ENCODE measurements around the gene SLC7A6.

Gene SLC7A6

DNA sequence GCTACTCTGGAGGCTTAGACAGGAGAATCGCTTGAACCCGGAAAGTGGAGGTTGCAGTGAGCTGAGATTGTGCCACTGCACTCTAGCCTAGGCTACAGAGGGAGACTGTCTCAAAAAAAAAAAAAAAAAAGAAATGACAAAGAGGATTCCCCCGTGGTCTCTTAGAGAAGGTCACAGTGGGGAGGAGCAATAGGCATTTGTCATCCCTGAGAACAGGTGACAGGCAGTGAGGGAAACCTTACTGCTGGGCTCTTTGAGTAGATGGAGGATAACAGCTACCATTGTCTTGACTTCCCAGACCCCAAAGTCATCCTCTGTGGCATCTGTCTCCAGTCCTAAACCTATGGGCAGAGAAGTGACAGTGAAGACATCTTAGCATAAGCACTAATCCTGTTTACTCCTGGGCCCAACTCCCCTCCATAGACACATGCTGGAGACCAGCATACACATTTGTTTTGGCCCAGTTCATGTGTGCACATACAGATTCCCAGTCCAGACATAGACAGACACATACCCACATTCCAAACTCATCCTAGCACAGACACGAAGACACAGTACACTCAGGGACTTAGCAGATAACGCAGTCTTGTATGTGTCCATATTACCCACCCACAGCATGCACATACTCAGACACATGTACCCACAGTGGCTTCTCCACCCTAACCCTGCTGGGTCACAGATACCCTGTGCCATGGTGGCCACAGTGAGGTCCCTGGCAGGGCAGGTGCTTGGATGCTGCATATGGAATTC lies 31.1 kb upstream of the SLC7A6 start:
- no peak overlapping the region for H3K9ac ChIP-seq (ENCODE audit: low read length)
- no peak for TF ChIP-seq EZH2 (IDR thresholded peaks at IDR 0.05; ENCODE audit: borderline replicate concordance, low read length)
- TF ChIP-seq, protein P1, sequence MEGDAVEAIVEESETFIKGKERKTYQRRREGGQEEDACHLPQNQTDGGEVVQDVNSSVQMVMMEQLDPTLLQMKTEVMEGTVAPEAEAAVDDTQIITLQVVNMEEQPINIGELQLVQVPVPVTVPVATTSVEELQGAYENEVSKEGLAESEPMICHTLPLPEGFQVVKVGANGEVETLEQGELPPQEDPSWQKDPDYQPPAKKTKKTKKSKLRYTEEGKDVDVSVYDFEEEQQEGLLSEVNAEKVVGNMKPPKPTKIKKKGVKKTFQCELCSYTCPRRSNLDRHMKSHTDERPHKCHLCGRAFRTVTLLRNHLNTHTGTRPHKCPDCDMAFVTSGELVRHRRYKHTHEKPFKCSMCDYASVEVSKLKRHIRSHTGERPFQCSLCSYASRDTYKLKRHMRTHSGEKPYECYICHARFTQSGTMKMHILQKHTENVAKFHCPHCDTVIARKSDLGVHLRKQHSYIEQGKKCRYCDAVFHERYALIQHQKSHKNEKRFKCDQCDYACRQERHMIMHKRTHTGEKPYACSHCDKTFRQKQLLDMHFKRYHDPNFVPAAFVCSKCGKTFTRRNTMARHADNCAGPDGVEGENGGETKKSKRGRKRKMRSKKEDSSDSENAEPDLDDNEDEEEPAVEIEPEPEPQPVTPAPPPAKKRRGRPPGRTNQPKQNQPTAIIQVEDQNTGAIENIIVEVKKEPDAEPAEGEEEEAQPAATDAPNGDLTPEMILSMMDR (IDR thresholded peaks at IDR 0.05; ENCODE audit: low read length) = no peak
- no peaks in the 10 kb centered on the region for H3K79me2 ChIP-seq (ENCODE audit: insufficient read depth, low read length)
- H4K20me1 ChIP-seq (ENCODE audit: insufficient read depth, low read length) = no peaks in the 10 kb centered on the region
- H3K4me2 ChIP-seq (ENCODE audit: low read length) = no peak overlapping the region
- no peaks in the 10 kb centered on the region for H3F3A ChIP-seq (ENCODE audit: insufficient read depth, low read length)
- no peak overlapping the region for H3K27ac ChIP-seq (ENCODE audit: low read depth, low read length, poor library complexity, severe bottlenecking)
- peaks cover 37% of the 10 kb centered on the region for H3K4me1 ChIP-seq (ENCODE audit: insufficient read depth, low read length, severe bottlenecking)
- H3K9me3 ChIP-seq (ENCODE audit: low read length) = no peaks in the 10 kb centered on the region
- no peaks in the 10 kb centered on the region for H3K9me2 ChIP-seq (ENCODE audit: low read depth, low read length)
- no peak overlapping the region for H2AFZ ChIP-seq (ENCODE audit: low read length)
- H3K36me3 ChIP-seq (ENCODE audit: insufficient read depth, low read length) = peaks cover 30% of the 10 kb centered on the region; the same call in 1 of the 2 replicates
- H3K27me3 ChIP-seq (ENCODE audit: insufficient read depth, low read length) = no peaks in the 10 kb centered on the region
- H3K4me3 ChIP-seq (ENCODE audit: low read depth, low read length, poor library complexity, severe bottlenecking) = no peak overlapping the region

DNA sequence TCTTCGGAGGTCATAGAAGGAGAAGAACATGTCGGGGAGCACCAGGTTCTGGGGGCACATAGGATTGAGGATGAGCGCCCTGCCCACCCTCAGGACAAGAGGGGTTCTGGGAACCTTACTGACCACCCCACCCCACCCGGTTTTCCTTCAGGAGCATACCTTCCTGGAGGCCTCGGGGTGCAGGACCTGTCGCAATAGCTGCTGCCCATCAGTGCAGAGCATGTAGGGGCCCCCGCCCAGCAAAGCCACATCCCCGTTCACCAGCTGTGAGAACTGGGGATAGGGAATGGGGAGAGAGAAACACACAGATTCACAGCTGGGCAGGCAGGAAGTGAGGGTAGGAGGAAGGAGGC lies 30.5 kb upstream of the SLC7A6 start:
- Histone ChIP-seq H3K9ac (ENCODE audit: low read length) (no peak overlapping the region), H3K36me3 (ENCODE audit: insufficient read depth, low read length) (peaks cover 27% of the 10 kb centered on the region; the same call in 1 of the 2 replicates), H3K4me2 (ENCODE audit: low read length) (peak overlapping the region; percentile 92; the same call in 1 of the 2 replicates), H3K9me3 (ENCODE audit: low read length) (no peaks in the 10 kb centered on the region), H3K4me3 (ENCODE audit: low read depth, low read length, poor library complexity, severe bottlenecking) (no peak overlapping the region), H3K4me1 (ENCODE audit: insufficient read depth, low read length, severe bottlenecking) (peaks cover 31% of the 10 kb centered on the region), H4K20me1 (ENCODE audit: insufficient read depth, low read length) (no peaks in the 10 kb centered on the region), H3F3A (ENCODE audit: insufficient read depth, low read length) (no peaks in the 10 kb centered on the region), H2AFZ (ENCODE audit: low read length) (no peak overlapping the region), H3K27ac (ENCODE audit: low read depth, low read length, poor library complexity, severe bottlenecking) (no peak overlapping the region), H3K27me3 (ENCODE audit: insufficient read depth, low read length) (no peaks in the 10 kb centered on the region), H3K9me2 (ENCODE audit: low read depth, low read length) (no peaks in the 10 kb centered on the region), H3K79me2 (ENCODE audit: insufficient read depth, low read length) (no peaks in the 10 kb centered on the region)
- no peak for TF ChIP-seq EZH2 (IDR thresholded peaks at IDR 0.05; ENCODE audit: borderline replicate concordance, low read length)
- TF ChIP-seq, protein P1 (IDR thresholded peaks at IDR 0.05; ENCODE audit: low read length) = no peak

GRCh38 chr16:68234188-68235107 lies 29.9 kb upstream of the SLC7A6 start:
- no peaks in the 10 kb centered on the region for H3K9me3 ChIP-seq (ENCODE audit: low read length)
- no peaks in the 10 kb centered on the region for H3K79me2 ChIP-seq (ENCODE audit: insufficient read depth, low read length)
- H3K4me2 ChIP-seq (ENCODE audit: low read length) = peak overlapping the region; percentile 92
- peak overlapping the region; percentile 78 for H3K4me3 ChIP-seq (ENCODE audit: low read depth, low read length, poor library complexity, severe bottlenecking)
- peaks cover 30% of the 10 kb centered on the region for H3K4me1 ChIP-seq (ENCODE audit: insufficient read depth, low read length, severe bottlenecking)
- no peak overlapping the region for H2AFZ ChIP-seq (ENCODE audit: low read length)
- H3K27ac ChIP-seq (ENCODE audit: low read depth, low read length, poor library complexity, severe bottlenecking) = peak overlapping the region; percentile 44
- peak overlapping the region; percentile 75; the same call in 1 of the 2 replicates for H3K9ac ChIP-seq (ENCODE audit: low read length)
- peaks cover 22% of the 10 kb centered on the region; the same call in 1 of the 2 replicates for H3K36me3 ChIP-seq (ENCODE audit: insufficient read depth, low read length)
- H3F3A ChIP-seq (ENCODE audit: insufficient read depth, low read length) = no peaks in the 10 kb centered on the region
- no peaks in the 10 kb centered on the region for H3K27me3 ChIP-seq (ENCODE audit: insufficient read depth, low read length)
- no peak for TF ChIP-seq EZH2 (IDR thresholded peaks at IDR 0.05; ENCODE audit: borderline replicate concordance, low read length)
- TF ChIP-seq, protein P1 (IDR thresholded peaks at IDR 0.05; ENCODE audit: low read length) = 0 out of 2 replicates have a peak, but pooled peaks have one; percentile 20
- H4K20me1 ChIP-seq (ENCODE audit: insufficient read depth, low read length) = no peaks in the 10 kb centered on the region
- H3K9me2 ChIP-seq (ENCODE audit: low read depth, low read length) = no peaks in the 10 kb centered on the region

All from OCI-LY1 (cell line).